ENCODE data around the gene LFNG. TPM values are rescaled to one million over a fixed set of nuclear protein-coding genes. Genes with fewer than 3 reads are reported as not detected.

LFNG gene
- total RNA-seq, 1 experiment from 2014 or later, result 0.20 TPM

- DNase-seq (ENCODE audit: extremely low read depth, low read depth), result no peak
Observed at GRCh38 chr7:2501947-2502646, 17.5 kb upstream of the LFNG start.

GRCh38 chr7:2502647-2502966 lies 17.0 kb upstream of the LFNG start:
- no peak for DNase-seq (ENCODE audit: extremely low read depth, low read depth)

- DNase-seq (ENCODE audit: extremely low read depth, low read depth), result no peak
Observed at GRCh38 chr7:2503056-2503941, 16.3 kb upstream of the LFNG start.

- no peak for DNase-seq (ENCODE audit: extremely low read depth, low read depth)
Observed at GRCh38 chr7:2504128-2504888, 15.3 kb upstream of the LFNG start.

- no peak for DNase-seq (ENCODE audit: extremely low read depth, low read depth)
Observed at GRCh38 chr7:2504889-2505375, 14.6 kb upstream of the LFNG start.

- DNase-seq (ENCODE audit: extremely low read depth, low read depth), result no peak
Observed at GRCh38 chr7:2505401-2505800, 14.2 kb upstream of the LFNG start.

- no peak for DNase-seq (ENCODE audit: extremely low read depth, low read depth)
Observed at GRCh38 chr7:2507208-2507916, 12.2 kb upstream of the LFNG start.

- DNase-seq (ENCODE audit: extremely low read depth, low read depth), result no peak
Observed at GRCh38 chr7:2507917-2508306, 11.7 kb upstream of the LFNG start.

GRCh38 chr7:2508327-2509215 lies 11.0 kb upstream of the LFNG start:
- DNase-seq (ENCODE audit: extremely low read depth, low read depth), result no peak

- no peak for DNase-seq (ENCODE audit: extremely low read depth, low read depth)
Observed at GRCh38 chr7:2509298-2509906, 10.2 kb upstream of the LFNG start.

- no peak for DNase-seq (ENCODE audit: extremely low read depth, low read depth)
Observed at GRCh38 chr7:2510130-2510776, 9.3 kb upstream of the LFNG start.

- no peak for DNase-seq (ENCODE audit: extremely low read depth, low read depth)
Observed at GRCh38 chr7:2510909-2511768, 8.4 kb upstream of the LFNG start.

GRCh38 chr7:2511769-2512168 lies 7.8 kb upstream of the LFNG start:
- no peak for DNase-seq (ENCODE audit: extremely low read depth, low read depth)

GRCh38 chr7:2512179-2512661 lies 7.4 kb upstream of the LFNG start:
- no peak for DNase-seq (ENCODE audit: extremely low read depth, low read depth)

GRCh38 chr7:2512713-2513112 lies 6.9 kb upstream of the LFNG start:
- no peak for DNase-seq (ENCODE audit: extremely low read depth, low read depth)

- DNase-seq (ENCODE audit: extremely low read depth, low read depth), result no peak
Observed at GRCh38 chr7:2513702-2514101, 5.9 kb upstream of the LFNG start.
